ENCODE measurements around the gene STK26. TPM values are rescaled to one million over a fixed set of nuclear protein-coding genes. Genes with fewer than 3 reads are reported as not detected.
A peak's percentile ranks its signal among the peaks of the same experiment; 100 is the strongest.

The STK26 gene
- total and polyA plus RNA-seq, 2 experiments from 2014 or later, result 65.2 to 110 TPM

DNA sequence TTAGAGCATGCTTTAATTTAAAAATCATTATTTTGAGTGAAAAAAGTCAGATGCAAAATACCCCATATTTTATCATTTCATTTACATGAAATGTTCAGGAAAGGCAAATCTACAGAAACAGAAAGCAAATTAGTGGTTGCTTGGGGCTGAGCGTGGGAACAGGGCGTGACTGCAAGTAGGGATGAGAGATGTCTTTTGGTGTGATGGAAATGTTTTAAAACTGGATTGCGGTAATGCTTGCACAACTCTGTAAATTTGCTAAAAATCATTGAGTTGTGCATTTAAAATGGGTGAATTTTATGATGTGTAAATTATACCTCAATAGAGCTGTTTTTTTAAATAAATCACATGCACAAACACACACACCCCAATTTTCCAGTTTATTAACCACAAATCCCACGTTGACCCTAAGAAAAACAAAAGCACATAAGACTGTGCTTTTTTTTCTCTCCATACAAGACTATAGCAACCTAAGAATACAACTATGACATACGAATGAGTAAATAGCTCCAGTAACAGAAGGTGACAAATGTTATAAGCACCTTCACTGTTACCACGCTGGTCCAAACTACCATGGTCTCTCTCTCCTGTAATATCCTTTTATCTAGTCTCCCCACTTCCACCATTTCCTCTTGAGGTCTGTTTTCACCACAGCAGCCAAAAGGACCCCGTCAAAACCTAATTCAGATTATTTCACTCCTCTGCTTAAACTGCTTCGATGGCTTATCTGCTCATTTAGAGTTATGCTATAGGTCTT is 67.5 kb downstream of the STK26 start (continued):
- TF ChIP-seq, protein P1, sequence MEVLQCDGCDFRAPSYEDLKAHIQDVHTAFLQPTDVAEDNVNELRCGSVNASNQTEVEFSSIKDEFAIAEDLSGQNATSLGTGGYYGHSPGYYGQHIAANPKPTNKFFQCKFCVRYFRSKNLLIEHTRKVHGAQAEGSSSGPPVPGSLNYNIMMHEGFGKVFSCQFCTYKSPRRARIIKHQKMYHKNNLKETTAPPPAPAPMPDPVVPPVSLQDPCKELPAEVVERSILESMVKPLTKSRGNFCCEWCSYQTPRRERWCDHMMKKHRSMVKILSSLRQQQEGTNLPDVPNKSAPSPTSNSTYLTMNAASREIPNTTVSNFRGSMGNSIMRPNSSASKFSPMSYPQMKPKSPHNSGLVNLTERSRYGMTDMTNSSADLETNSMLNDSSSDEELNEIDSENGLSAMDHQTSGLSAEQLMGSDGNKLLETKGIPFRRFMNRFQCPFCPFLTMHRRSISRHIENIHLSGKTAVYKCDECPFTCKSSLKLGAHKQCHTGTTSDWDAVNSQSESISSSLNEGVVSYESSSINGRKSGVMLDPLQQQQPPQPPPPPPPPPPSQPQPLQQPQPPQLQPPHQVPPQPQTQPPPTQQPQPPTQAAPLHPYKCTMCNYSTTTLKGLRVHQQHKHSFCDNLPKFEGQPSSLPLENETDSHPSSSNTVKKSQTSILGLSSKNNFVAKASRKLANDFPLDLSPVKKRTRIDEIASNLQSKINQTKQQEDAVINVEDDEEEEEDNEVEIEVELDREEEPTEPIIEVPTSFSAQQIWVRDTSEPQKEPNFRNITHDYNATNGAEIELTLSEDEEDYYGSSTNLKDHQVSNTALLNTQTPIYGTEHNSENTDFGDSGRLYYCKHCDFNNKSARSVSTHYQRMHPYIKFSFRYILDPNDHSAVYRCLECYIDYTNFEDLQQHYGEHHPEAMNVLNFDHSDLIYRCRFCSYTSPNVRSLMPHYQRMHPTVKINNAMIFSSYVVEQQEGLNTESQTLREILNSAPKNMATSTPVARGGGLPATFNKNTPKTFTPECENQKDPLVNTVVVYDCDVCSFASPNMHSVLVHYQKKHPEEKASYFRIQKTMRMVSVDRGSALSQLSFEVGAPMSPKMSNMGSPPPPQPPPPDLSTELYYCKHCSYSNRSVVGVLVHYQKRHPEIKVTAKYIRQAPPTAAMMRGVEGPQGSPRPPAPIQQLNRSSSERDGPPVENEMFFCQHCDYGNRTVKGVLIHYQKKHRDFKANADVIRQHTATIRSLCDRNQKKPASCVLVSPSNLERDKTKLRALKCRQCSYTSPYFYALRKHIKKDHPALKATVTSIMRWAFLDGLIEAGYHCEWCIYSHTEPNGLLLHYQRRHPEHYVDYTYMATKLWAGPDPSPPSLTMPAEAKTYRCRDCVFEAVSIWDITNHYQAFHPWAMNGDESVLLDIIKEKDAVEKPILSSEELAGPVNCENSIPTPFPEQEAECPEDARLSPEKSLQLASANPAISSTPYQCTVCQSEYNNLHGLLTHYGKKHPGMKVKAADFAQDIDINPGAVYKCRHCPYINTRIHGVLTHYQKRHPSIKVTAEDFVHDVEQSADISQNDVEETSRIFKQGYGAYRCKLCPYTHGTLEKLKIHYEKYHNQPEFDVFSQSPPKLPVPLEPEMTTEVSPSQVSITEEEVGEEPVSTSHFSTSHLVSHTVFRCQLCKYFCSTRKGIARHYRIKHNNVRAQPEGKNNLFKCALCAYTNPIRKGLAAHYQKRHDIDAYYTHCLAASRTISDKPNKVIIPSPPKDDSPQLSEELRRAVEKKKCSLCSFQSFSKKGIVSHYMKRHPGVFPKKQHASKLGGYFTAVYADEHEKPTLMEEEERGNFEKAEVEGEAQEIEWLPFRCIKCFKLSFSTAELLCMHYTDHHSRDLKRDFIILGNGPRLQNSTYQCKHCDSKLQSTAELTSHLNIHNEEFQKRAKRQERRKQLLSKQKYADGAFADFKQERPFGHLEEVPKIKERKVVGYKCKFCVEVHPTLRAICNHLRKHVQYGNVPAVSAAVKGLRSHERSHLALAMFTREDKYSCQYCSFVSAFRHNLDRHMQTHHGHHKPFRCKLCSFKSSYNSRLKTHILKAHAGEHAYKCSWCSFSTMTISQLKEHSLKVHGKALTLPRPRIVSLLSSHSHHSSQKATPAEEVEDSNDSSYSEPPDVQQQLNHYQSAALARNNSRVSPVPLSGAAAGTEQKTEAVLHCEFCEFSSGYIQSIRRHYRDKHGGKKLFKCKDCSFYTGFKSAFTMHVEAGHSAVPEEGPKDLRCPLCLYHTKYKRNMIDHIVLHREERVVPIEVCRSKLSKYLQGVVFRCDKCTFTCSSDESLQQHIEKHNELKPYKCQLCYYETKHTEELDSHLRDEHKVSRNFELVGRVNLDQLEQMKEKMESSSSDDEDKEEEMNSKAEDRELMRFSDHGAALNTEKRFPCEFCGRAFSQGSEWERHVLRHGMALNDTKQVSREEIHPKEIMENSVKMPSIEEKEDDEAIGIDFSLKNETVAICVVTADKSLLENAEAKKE (CRISPR knock-in tag; IDR thresholded peaks at IDR 0.05), result no peak
- no peak for TF ChIP-seq STAT1 (IDR thresholded peaks at IDR 0.05; ENCODE audit: unreplicated experiment)

DNA sequence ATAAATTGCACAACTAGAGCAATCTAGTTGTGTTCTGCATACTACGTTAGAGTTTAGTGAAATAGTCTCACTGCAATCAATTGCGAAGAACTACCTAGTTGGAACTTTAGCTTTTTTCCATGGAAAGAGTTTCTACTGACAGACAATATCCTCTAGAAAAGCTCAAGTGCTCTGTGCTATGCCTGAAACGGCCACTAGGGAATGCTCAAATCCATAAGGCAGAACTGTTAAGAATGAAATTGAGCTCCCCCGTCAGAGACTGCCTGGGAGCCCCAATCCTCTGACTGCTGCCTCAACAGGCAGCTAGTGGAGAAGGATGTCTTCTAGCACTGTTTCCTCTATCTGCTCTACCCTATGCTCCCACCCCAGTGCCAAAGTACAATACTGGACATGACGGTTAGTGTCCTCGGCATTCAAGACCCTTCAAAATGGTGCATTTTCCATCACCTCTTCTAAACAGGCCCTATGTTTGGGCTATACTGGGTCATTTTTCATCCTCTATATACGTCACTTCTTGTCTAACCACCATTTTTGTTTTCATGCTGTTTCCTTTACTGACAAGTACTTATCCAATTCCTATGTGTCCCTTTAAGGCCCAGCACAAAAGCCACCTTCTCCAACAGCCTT is 69.5 kb downstream of the STK26 start:
- Histone ChIP-seq H3F3A (replicated peaks; ENCODE audit: low read depth) (no peaks in the 10 kb centered on the region), H2AFZ (no peak overlapping the region), H3K36me3 (ENCODE audit: insufficient read depth) (no peaks in the 10 kb centered on the region), H3K4me3 (no peak overlapping the region), H3K27me3 (ENCODE audit: insufficient read depth) (no peaks in the 10 kb centered on the region), H3K4me2 (no peak overlapping the region), H3K9me2 (ENCODE audit: insufficient read depth) (no peaks in the 10 kb centered on the region), H4K20me1 (replicated peaks; ENCODE audit: insufficient read depth) (no peaks in the 10 kb centered on the region), H3K79me2 (replicated peaks; ENCODE audit: insufficient read depth) (no peaks in the 10 kb centered on the region), H3K27ac (ENCODE audit: low read depth) (no peak overlapping the region), H3K4me1 (ENCODE audit: insufficient read depth) (no peaks in the 10 kb centered on the region)
- Mint-ChIP-seq H3K36me3 (ENCODE audit: low read depth) (no peaks in the 10 kb centered on the region), H3K27ac (no peak overlapping the region), H3K9me3 (no peaks in the 10 kb centered on the region), H3K4me1 (0 out of 3 replicates have a peak, but pooled peaks cover 3% of the 10 kb centered on the region), H3K4me3 (no peak overlapping the region), H3K27me3 (ENCODE audit: insufficient read depth, low read depth, poor library complexity) (no peaks in the 10 kb centered on the region)
- DNase-seq (ENCODE audit: low spot score), result peak; percentile 83
- ATAC-seq, result peak; percentile 96
- TF ChIP-seq, protein P2, sequence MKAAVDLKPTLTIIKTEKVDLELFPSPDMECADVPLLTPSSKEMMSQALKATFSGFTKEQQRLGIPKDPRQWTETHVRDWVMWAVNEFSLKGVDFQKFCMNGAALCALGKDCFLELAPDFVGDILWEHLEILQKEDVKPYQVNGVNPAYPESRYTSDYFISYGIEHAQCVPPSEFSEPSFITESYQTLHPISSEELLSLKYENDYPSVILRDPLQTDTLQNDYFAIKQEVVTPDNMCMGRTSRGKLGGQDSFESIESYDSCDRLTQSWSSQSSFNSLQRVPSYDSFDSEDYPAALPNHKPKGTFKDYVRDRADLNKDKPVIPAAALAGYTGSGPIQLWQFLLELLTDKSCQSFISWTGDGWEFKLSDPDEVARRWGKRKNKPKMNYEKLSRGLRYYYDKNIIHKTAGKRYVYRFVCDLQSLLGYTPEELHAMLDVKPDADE (IDR thresholded peaks at IDR 0.05), result no peak
- TF ChIP-seq, protein P3, sequence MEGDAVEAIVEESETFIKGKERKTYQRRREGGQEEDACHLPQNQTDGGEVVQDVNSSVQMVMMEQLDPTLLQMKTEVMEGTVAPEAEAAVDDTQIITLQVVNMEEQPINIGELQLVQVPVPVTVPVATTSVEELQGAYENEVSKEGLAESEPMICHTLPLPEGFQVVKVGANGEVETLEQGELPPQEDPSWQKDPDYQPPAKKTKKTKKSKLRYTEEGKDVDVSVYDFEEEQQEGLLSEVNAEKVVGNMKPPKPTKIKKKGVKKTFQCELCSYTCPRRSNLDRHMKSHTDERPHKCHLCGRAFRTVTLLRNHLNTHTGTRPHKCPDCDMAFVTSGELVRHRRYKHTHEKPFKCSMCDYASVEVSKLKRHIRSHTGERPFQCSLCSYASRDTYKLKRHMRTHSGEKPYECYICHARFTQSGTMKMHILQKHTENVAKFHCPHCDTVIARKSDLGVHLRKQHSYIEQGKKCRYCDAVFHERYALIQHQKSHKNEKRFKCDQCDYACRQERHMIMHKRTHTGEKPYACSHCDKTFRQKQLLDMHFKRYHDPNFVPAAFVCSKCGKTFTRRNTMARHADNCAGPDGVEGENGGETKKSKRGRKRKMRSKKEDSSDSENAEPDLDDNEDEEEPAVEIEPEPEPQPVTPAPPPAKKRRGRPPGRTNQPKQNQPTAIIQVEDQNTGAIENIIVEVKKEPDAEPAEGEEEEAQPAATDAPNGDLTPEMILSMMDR (conservative IDR thresholded peaks at IDR 0.05; ENCODE audit: low read depth in 2 of 2), result peak; percentile 62 to 77

Data from GM23338 (cell line).